ENCODE results near the gene UBXN6.

- TF ChIP-seq POLR2A (IDR thresholded peaks at IDR 0.05; ENCODE audit: low read depth, low read length), result no peak
- no peak for TF ChIP-seq POLR2AphosphoS5 (IDR thresholded peaks at IDR 0.05; ENCODE audit: low read depth, low read length)
- TF ChIP-seq TAF1 (IDR thresholded peaks at IDR 0.05; ENCODE audit: low read depth, low read length), result no peak
These were observed 5.2 kb downstream of the UBXN6 start for GRCh38 chr19:4452230-4452990.
